G401.6 (cell line): ENCODE measurements around the gene LCA5.
"Not testable (repeated sequence)": the region's sequence is repeated elsewhere in the genome, so short reads cannot be mapped to it uniquely, and the experiment has no call there.

Experiments used
- FAIRE-seq: peaks from 2 replicates; lab custom pipeline; 2012; peaks lifted over from hg19 to GRCh38; lab: Jason Lieb, UNC

LCA5 gene

GRCh38 chr6:79536954-79537747, at the start of gene LCA5:
Gene LCA5 (minus strand): TSS chr6:79537430. CDS start chr6:79518894, 18,536 bp downstream.
- peak; percentile 97 for FAIRE-seq

GRCh38 chr6:79586548-79586947, 49.3 kb upstream of the LCA5 start:
- no peak for FAIRE-seq

GRCh38 chr6:79584332-79584731, 47.1 kb upstream of the LCA5 start:
- FAIRE-seq = no peak

GRCh38 chr6:79577926-79578325, 40.7 kb upstream of the LCA5 start:
- FAIRE-seq = not testable (repeated sequence)

- no peak for FAIRE-seq
Measured at GRCh38 chr6:79574630-79575225, 37.5 kb upstream of the LCA5 start.

- no peak for FAIRE-seq
Measured at GRCh38 chr6:79574174-79574573, 36.9 kb upstream of the LCA5 start.

GRCh38 chr6:79571030-79571367, 33.8 kb upstream of the LCA5 start:
- no peak for FAIRE-seq

- FAIRE-seq = peak; percentile 89
Measured at GRCh38 chr6:79570129-79571029, 33.1 kb upstream of the LCA5 start.

GRCh38 chr6:79568996-79569395, 31.8 kb upstream of the LCA5 start:
- no peak for FAIRE-seq

GRCh38 chr6:79564636-79565035, 27.4 kb upstream of the LCA5 start:
- peak; percentile 88 for FAIRE-seq

GRCh38 chr6:79559706-79560105, 22.5 kb upstream of the LCA5 start:
- FAIRE-seq = no peak

GRCh38 chr6:79557673-79558467, 20.6 kb upstream of the LCA5 start:
- FAIRE-seq = no peak

- FAIRE-seq = no peak
Measured at GRCh38 chr6:79554305-79554704, 17.1 kb upstream of the LCA5 start.

- no peak for FAIRE-seq
Measured at GRCh38 chr6:79551401-79551800, 14.2 kb upstream of the LCA5 start.

GRCh38 chr6:79548304-79548703, 11.1 kb upstream of the LCA5 start:
- peak; percentile 57 for FAIRE-seq

- no peak for FAIRE-seq
Measured at GRCh38 chr6:79546186-79546585, 9.0 kb upstream of the LCA5 start.

GRCh38 chr6:79544939-79545450, 7.8 kb upstream of the LCA5 start:
- peak; percentile 88 for FAIRE-seq

GRCh38 chr6:79544299-79544927, 7.2 kb upstream of the LCA5 start:
- FAIRE-seq = no peak

GRCh38 chr6:79543886-79544285, 6.7 kb upstream of the LCA5 start:
- FAIRE-seq = no peak

- peak; percentile 36 for FAIRE-seq
Measured at GRCh38 chr6:79543411-79543810, 6.2 kb upstream of the LCA5 start.
